SK-N-SH (cell line): ENCODE measurements around the gene PLAC9. TPM values are rescaled to one million over a fixed set of nuclear protein-coding genes. Genes with fewer than 3 reads are reported as not detected.

Source experiments
- CTCF ChIA-PET: fragments of 300-600, 350-600 bp; formaldehyde crosslinking; extraction: SDS; loops from one replicate; lab custom pipeline; 2021; lab: Yijun Ruan, JAX
- POLR2A ChIA-PET: fragments of 350-600 bp; sonication (Branson Sonifier 250); formaldehyde crosslinking; extraction: SDS; loops from one replicate; lab custom pipeline; 2020; ENCODE audit warnings: antibody characterized with exemption, inconsistent platforms; lab: Yijun Ruan, JAX
- DNase-seq: peaks from one replicate; pipeline ENCODE4 v3.0.0; 2012
- H2AFZ ChIP-seq: fragments of 200-600 bp; sonication (generic); 2 replicates; pipeline ENCODE4 v1.8.1; 2016; ENCODE audit warnings: antibody characterized with exemption, mild to moderate bottlenecking, low read depth
- H3F3A ChIP-seq: fragments of 200-600 bp; sonication (generic); replicated peaks from 2 replicates; pipeline ENCODE3; 2016; ENCODE audit warnings: antibody characterized with exemption, mild to moderate bottlenecking; ENCODE audit not compliant: insufficient read depth
- H3K27ac ChIP-seq, 2 experiments: fragments of 200-500 bp in 1 of 2; fragments of 200-600 bp in 1 of 2; sonication (Bioruptor generic) in 1 of 2; sonication (generic), shearing (Covaris generic) in 1 of 2; 2 replicates each; pipeline versions ENCODE4 v1.5.1 to v1.6.1; 2014 to 2016; ENCODE audit warnings: low read depth in 2 of 2, inconsistent platforms in 1 of 2, low read length in 1 of 2, mild to moderate bottlenecking in 1 of 2, mixed read lengths in 1 of 2
- H3K27me3 ChIP-seq: fragments of 200-600 bp; sonication (generic), shearing (Covaris generic); 2 replicates; pipeline ENCODE4 v1.6.1; 2016; ENCODE audit warnings: mixed run types; ENCODE audit not compliant: insufficient read depth
- H3K36me3 ChIP-seq, 2 experiments: fragments of 200-500 bp in 1 of 2; fragments of 200-600 bp in 1 of 2; sonication (Bioruptor generic) in 1 of 2; sonication (generic) in 1 of 2; replicated peaks in 1 of 2; 2 replicates each; pipeline versions ENCODE3 to v1.5.1; 2014 to 2016; ENCODE audit warnings: low read length in 1 of 2, mild to moderate bottlenecking in 1 of 2; ENCODE audit not compliant: insufficient read depth in 2 of 2, control insufficient read depth in 1 of 2
- H3K4me1 ChIP-seq, 2 experiments: fragments of 200-500 bp in 1 of 2; fragments of 200-600 bp in 1 of 2; sonication (Bioruptor generic) in 1 of 2; sonication (generic), shearing (Covaris generic) in 1 of 2; 2 replicates each; pipeline versions ENCODE4 v1.5.1 to v1.6.1; 2014 to 2016; ENCODE audit warnings: low read depth in 1 of 2, low read length in 1 of 2, mixed run types in 1 of 2; ENCODE audit not compliant: insufficient read depth in 2 of 2, control insufficient read depth in 1 of 2
- H3K4me2 ChIP-seq: fragments of 200-600 bp; sonication (generic), shearing (Covaris generic); 2 replicates; pipeline ENCODE4 v1.6.1; 2017; ENCODE audit warnings: mixed run types
- H3K4me3 ChIP-seq, 2 experiments: fragments of 200-500 bp in 1 of 2; fragments of 200-600 bp in 1 of 2; sonication (Bioruptor generic) in 1 of 2; sonication (generic), shearing (Covaris generic) in 1 of 2; 2 replicates each; pipeline versions ENCODE4 v1.5.1 to v1.8.1; 2014 to 2016; ENCODE audit warnings: low read depth in 2 of 2, inconsistent platforms in 1 of 2, low read length in 1 of 2, mild to moderate bottlenecking in 1 of 2, mixed read lengths in 1 of 2, moderate library complexity in 1 of 2
- H3K79me2 ChIP-seq: fragments of 200-600 bp; sonication (generic); 2 replicates; pipeline ENCODE4 v1.8.1; 2017; ENCODE audit warnings: mild to moderate bottlenecking; ENCODE audit not compliant: insufficient read depth
- H3K9ac ChIP-seq: fragments of 200-600 bp; sonication (generic); 2 replicates; pipeline ENCODE4 v1.6.1; 2017; ENCODE audit warnings: mixed run types
- H3K9me2 ChIP-seq: fragments of 200-600 bp; sonication (generic); 2 replicates; pipeline ENCODE4 v1.6.1; 2017; ENCODE audit warnings: mixed run types
- H3K9me3 ChIP-seq: fragments of 200-600 bp; sonication (generic); 2 replicates; pipeline ENCODE4 v1.6.1; 2017; ENCODE audit warnings: mixed run types, mild to moderate bottlenecking, moderate library complexity
- H4K20me1 ChIP-seq: fragments of 200-600 bp; sonication (generic); 2 replicates; pipeline ENCODE4 v1.6.1; 2017; ENCODE audit warnings: mild to moderate bottlenecking, mixed run types; ENCODE audit not compliant: insufficient read depth
- CHD2 ChIP-seq: fragments of 150-350 bp; IDR thresholded peaks from 2 replicates; pipeline ENCODE4 v1.6.1; 2018; ENCODE audit warnings: low read length; ENCODE audit not compliant: partially characterized antibody
- ELF1 ChIP-seq: IDR thresholded peaks from 2 replicates; pipeline ENCODE4 v1.4.0; 2012
- EP300 ChIP-seq, 2 experiments: IDR thresholded peaks; 2 replicates each; pipeline versions ENCODE4 v1.4.0 to v1.6.1; 2012; ENCODE audit warnings: borderline replicate concordance in 1 of 2, low read depth in 1 of 2, low read length in 1 of 2
- EZH2phosphoT487 ChIP-seq: fragments of 200-600 bp; sonication (generic); IDR thresholded peaks from 2 replicates; pipeline ENCODE4 v1.6.1; 2017; ENCODE audit warnings: low read depth, mixed run types, mild to moderate bottlenecking, antibody characterized with exemption, moderate library complexity, borderline replicate concordance
- FOSL2 ChIP-seq: IDR thresholded peaks from 2 replicates; pipeline ENCODE4 v1.4.0; 2012; ENCODE audit warnings: low read depth, mild to moderate bottlenecking, moderate library complexity, borderline replicate concordance
- FOXJ3 ChIP-seq: sonication (generic); formaldehyde crosslinking; IDR thresholded peaks from 2 replicates; pipeline ENCODE4 v1.5.1; 2020; ENCODE audit warnings: mild to moderate bottlenecking, missing genetic modification reagents
- GABPA ChIP-seq: IDR thresholded peaks from 2 replicates; pipeline ENCODE4 v1.4.0; 2012; ENCODE audit warnings: low read depth, mild to moderate bottlenecking
- GATA2 ChIP-seq: sonication (generic); formaldehyde crosslinking; IDR thresholded peaks from 2 replicates; pipeline ENCODE4 v1.5.0; 2020; ENCODE audit warnings: mild to moderate bottlenecking, missing genetic modification reagents
- JUND ChIP-seq: IDR thresholded peaks from 2 replicates; pipeline ENCODE4 v1.4.0; 2012
- MAX ChIP-seq: IDR thresholded peaks from 2 replicates; pipeline ENCODE4 v1.4.0; 2012; ENCODE audit warnings: low read depth
- MEF2A ChIP-seq: IDR thresholded peaks from 2 replicates; pipeline ENCODE4 v1.4.0; 2012; ENCODE audit warnings: low read depth, borderline replicate concordance
- MXI1 ChIP-seq: IDR thresholded peaks from 2 replicates; pipeline ENCODE4 v1.6.1; 2012; ENCODE audit warnings: mild to moderate bottlenecking, low read depth, low read length, improper control_type of control experiment
- POLR2AphosphoS5 ChIP-seq: IDR thresholded peaks from 2 replicates; pipeline ENCODE4 v1.6.1; 2012; ENCODE audit warnings: low read depth, low read length
- RCOR1 ChIP-seq: fragments of 150-350 bp; IDR thresholded peaks from 2 replicates; pipeline ENCODE4 v1.6.1; 2017; ENCODE audit warnings: antibody characterized with exemption, low read length
- REST ChIP-seq: IDR thresholded peaks from 2 replicates; pipeline ENCODE4 v1.6.1; 2012; ENCODE audit warnings: mild to moderate bottlenecking, low read depth, low read length, moderate library complexity
- RFX5 ChIP-seq: IDR thresholded peaks from 2 replicates; pipeline ENCODE4 v1.6.1; 2012; ENCODE audit warnings: mild to moderate bottlenecking, improper control_type of control experiment, low read length
- RXRA ChIP-seq: IDR thresholded peaks from 2 replicates; pipeline ENCODE4 v1.4.0; 2012; ENCODE audit warnings: low read depth, mild to moderate bottlenecking, borderline replicate concordance
- SIN3A ChIP-seq: IDR thresholded peaks from 2 replicates; pipeline ENCODE4 v1.6.1; 2012; ENCODE audit warnings: low read depth, mild to moderate bottlenecking, low read length, moderate library complexity, borderline replicate concordance
- TEAD4 ChIP-seq: IDR thresholded peaks from 2 replicates; pipeline ENCODE4 v1.4.0; 2012; ENCODE audit warnings: mild to moderate bottlenecking, borderline replicate concordance; ENCODE audit not compliant: insufficient read depth
- WGBS: methylation state at CpG from one replicate; pipeline ENCODE4 v1.1.6; 2017; ENCODE audit warnings: low lambda C conversion rate; 5-methylcytosine and 5-hydroxymethylcytosine counted together
- polyA plus RNA-seq, 3 experiments: library from polyadenylated mRNA; depleted of rRNA; stranded (reverse); fragments of >200 nt; gene quantifications; 2 replicates each; pipeline ENCODE4 v1.2.3, GENCODE V29; 2012

PLAC9 gene
- polyA plus RNA-seq, 1 of the 3 experiments (the other 2 are of a cell fraction), result 0.21 TPM

GRCh38 chr10:80168679-80169380, 36.3 kb downstream of the PLAC9 start:
- Histone ChIP-seq H3K9me2 (no peaks in the 10 kb centered on the region), H3K4me3 (no peak overlapping the region), H3K79me2 (no peaks in the 10 kb centered on the region; the same call in 1 of the 2 replicates), H3K36me3 (peaks cover 0 to 12% of the 10 kb centered on the region in 2 experiments), H3K27me3 (no peaks in the 10 kb centered on the region), H4K20me1 (peaks cover 12% of the 10 kb centered on the region; the same call in 1 of the 2 replicates), H2AFZ (no peak overlapping the region), H3K4me2 (no peak overlapping the region), H3K9me3 (no peaks in the 10 kb centered on the region), H3K9ac (no peak overlapping the region), H3K4me1 (peaks cover 0 to 22% of the 10 kb centered on the region in 2 experiments; a peak in 2 of 4 replicates), H3F3A (no peaks in the 10 kb centered on the region), H3K27ac (no peak overlapping the region)
- DNase-seq, result no peak
- CTCF ChIA-PET, result interaction anchor here (1.2 to 2.5 kb wide), 2 partner anchors 21 to 25 kb away, joined by 5 to 10 read pairs; no protein-coding TSS in a partner anchor
- 95% methylated on average over 5 of the region's 13 CpGs for WGBS
- POLR2A ChIA-PET, result no interaction called here
- TF ChIP-seq EZH2phosphoT487, result no peak
- no peak for TF ChIP-seq FOSL2
- no peak for TF ChIP-seq POLR2AphosphoS5
- TF ChIP-seq RFX5, result no peak
- TF ChIP-seq SIN3A, result no peak
- no peak for TF ChIP-seq EP300 (IDR thresholded peaks at IDR 0.05; ENCODE audit: borderline replicate concordance in 1 of 2, low read depth in 1 of 2, low read length in 1 of 2)
- TF ChIP-seq MXI1, result no peak
- TF ChIP-seq RCOR1, result no peak
- TF ChIP-seq JUND, result no peak
- no peak for TF ChIP-seq MAX
- no peak for TF ChIP-seq GABPA
- no peak for TF ChIP-seq TEAD4
- TF ChIP-seq ELF1, result no peak
- no peak for TF ChIP-seq FOXJ3
- no peak for TF ChIP-seq REST
- TF ChIP-seq GATA2 (CRISPR knock-in tag), result no peak
- TF ChIP-seq RXRA, result no peak
- no peak for TF ChIP-seq MEF2A
- TF ChIP-seq CHD2, result no peak
